Measurements from ENCODE around the gene NPIPB13. TPM values are rescaled to one million over a fixed set of nuclear protein-coding genes. Genes with fewer than 3 reads are reported as not detected.

The NPIPB13 gene
- 0.86 to 3.0 TPM (median 2.1 TPM) in 5 replicates for total RNA-seq (2022; extraction: Qiagen RNA extraction; ENCODE audit: low read depth)

DNA sequence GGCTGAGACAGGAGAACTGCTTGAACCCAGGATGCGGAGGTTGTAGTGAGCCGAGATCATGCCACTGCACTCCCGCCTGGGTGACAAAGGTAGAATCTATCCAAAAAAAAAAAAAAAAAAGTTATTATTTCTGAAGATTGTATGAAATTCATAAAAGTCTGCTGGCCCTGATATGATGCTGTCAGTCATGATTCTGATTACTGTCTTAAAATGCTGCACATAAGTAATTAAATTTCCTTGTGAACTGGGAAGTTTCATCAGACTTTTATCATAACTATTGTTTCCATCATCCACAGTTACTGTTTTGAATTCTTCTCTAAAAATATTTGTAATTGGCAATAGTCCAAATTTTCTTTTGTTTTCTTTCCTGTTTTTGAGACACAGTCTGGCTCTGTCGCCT lies at the start of gene NPIPB13:
NPIPB13 (minus strand) TSS at position 101 of the 400 bp plus-strand sequence. CDS start 2,906 bp downstream, outside the sequence.

DNA sequence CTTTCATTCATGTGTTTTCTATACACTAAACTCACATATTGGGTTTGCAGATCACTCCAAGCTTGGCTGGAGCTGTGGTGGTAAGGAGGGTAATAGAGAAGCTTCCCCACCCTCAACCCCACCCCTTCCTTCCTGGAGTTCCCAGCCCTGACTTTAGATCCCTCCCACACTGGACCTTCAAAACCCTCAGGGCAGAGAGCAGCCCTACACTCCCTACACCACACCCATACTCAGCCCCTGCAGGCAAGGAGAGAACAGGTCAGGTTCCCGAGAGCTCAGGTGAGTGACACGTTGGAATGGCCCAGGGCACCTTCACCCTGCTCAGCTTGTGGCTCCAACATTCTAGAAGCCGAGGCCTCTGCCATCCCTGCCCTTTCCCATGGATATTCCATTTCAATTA lies 49.2 kb downstream of the NPIPB13 start, which contains the start of gene SULT1A3:
SULT1A3 (plus strand) TSS at position 207 of the 400 bp plus-strand sequence. CDS start 1,474 bp downstream, outside the sequence.

Other genes with a start within 250 kb of the NPIPB13 start
- gene DOC2A, start 237.5 kb downstream of the NPIPB13 start, total RNA-seq (2022; extraction: Qiagen RNA extraction; ENCODE audit: low read depth) = 1.7 to 2.3 TPM (median 1.9 TPM) in 5 replicates
- gene C16orf92, start 225.3 kb downstream of the NPIPB13 start, total RNA-seq (2022; extraction: Qiagen RNA extraction; ENCODE audit: low read depth) = not detected in 5 replicates
- 0.10 to 0.31 TPM (median 0.23 TPM) in 5 replicates for gene TLCD3B, start 217.2 kb downstream of the NPIPB13 start, total RNA-seq (2022; extraction: Qiagen RNA extraction; ENCODE audit: low read depth)
- 1,570 to 1,920 TPM (median 1,807 TPM) in 5 replicates for gene ALDOA, start 182.7 kb downstream of the NPIPB13 start, total RNA-seq (2022; extraction: Qiagen RNA extraction; ENCODE audit: low read depth)
- 125 to 145 TPM (median 144 TPM) in 5 replicates for gene PPP4C, start 172.5 kb downstream of the NPIPB13 start, total RNA-seq (2022; extraction: Qiagen RNA extraction; ENCODE audit: low read depth)
- gene TBX6, start 156.6 kb downstream of the NPIPB13 start, total RNA-seq (2022; extraction: Qiagen RNA extraction; ENCODE audit: low read depth) = 0.13 to 0.25 TPM (median 0.18 TPM) in 5 replicates
- 5.5 to 8.8 TPM (median 8.1 TPM) in 5 replicates for gene YPEL3, start 152.3 kb downstream of the NPIPB13 start, total RNA-seq (2022; extraction: Qiagen RNA extraction; ENCODE audit: low read depth)
- gene GDPD3, start 134.9 kb downstream of the NPIPB13 start, total RNA-seq (2022; extraction: Qiagen RNA extraction; ENCODE audit: low read depth) = 1.4 to 2.4 TPM (median 2.1 TPM) in 5 replicates
- 32.6 to 35.7 TPM (median 33.8 TPM) in 5 replicates for gene MAPK3, start 125.3 kb downstream of the NPIPB13 start, total RNA-seq (2022; extraction: Qiagen RNA extraction; ENCODE audit: low read depth)
- 2.2 to 4.3 TPM (median 3.7 TPM) in 5 replicates for gene CORO1A, start 64.9 kb downstream of the NPIPB13 start, total RNA-seq (2022; extraction: Qiagen RNA extraction; ENCODE audit: low read depth)
- gene BOLA2B, start 54.8 kb downstream of the NPIPB13 start, total RNA-seq (2022; extraction: Qiagen RNA extraction; ENCODE audit: low read depth) = 156 to 240 TPM (median 209 TPM) in 5 replicates
- 7.0 to 14.1 TPM (median 8.1 TPM) in 5 replicates for gene SLX1A, start 54.6 kb downstream of the NPIPB13 start, total RNA-seq (2022; extraction: Qiagen RNA extraction; ENCODE audit: low read depth)
- 5.6 to 8.7 TPM (median 7.3 TPM) in 5 replicates for gene SULT1A3, start 49.2 kb downstream of the NPIPB13 start, total RNA-seq (2022; extraction: Qiagen RNA extraction; ENCODE audit: low read depth)
- gene CD2BP2, start 106.8 kb upstream of the NPIPB13 start, total RNA-seq (2022; extraction: Qiagen RNA extraction; ENCODE audit: low read depth) = 59.5 to 68.2 TPM (median 64.0 TPM) in 5 replicates
- 23.3 to 30.4 TPM (median 27.7 TPM) in 5 replicates for gene TBC1D10B, start 122.0 kb upstream of the NPIPB13 start, total RNA-seq (2022; extraction: Qiagen RNA extraction; ENCODE audit: low read depth)
- gene MYL11, start 126.3 kb upstream of the NPIPB13 start, total RNA-seq (2022; extraction: Qiagen RNA extraction; ENCODE audit: low read depth) = 0.51 TPM in 1 of 5 replicates, not detected in the others
- gene SEPTIN1, start 134.1 kb upstream of the NPIPB13 start, total RNA-seq (2022; extraction: Qiagen RNA extraction; ENCODE audit: low read depth) = 1.1 to 2.0 TPM (median 1.6 TPM) in 5 replicates
- gene ZNF48, start 146.9 kb upstream of the NPIPB13 start, total RNA-seq (2022; extraction: Qiagen RNA extraction; ENCODE audit: low read depth) = 11.2 to 15.5 TPM (median 12.8 TPM) in 5 replicates
- gene ZNF771, start 159.1 kb upstream of the NPIPB13 start, total RNA-seq (2022; extraction: Qiagen RNA extraction; ENCODE audit: low read depth) = 3.5 to 6.1 TPM (median 5.2 TPM) in 5 replicates
- 101 to 138 TPM (median 133 TPM) in 5 replicates for gene DCTPP1, start 181.6 kb upstream of the NPIPB13 start, total RNA-seq (2022; extraction: Qiagen RNA extraction; ENCODE audit: low read depth)
- gene SEPHS2, start 197.4 kb upstream of the NPIPB13 start, total RNA-seq (2022; extraction: Qiagen RNA extraction; ENCODE audit: low read depth) = 47.6 to 51.6 TPM (median 49.4 TPM) in 5 replicates
- gene ITGAL, start 224.3 kb upstream of the NPIPB13 start, total RNA-seq (2022; extraction: Qiagen RNA extraction; ENCODE audit: low read depth) = 0.02 TPM in 1 of 5 replicates, not detected in the others